OCI-LY7 (cell line): ENCODE measurements around the gene TNFSF4. TPM values are rescaled to one million over a fixed set of nuclear protein-coding genes. Genes with fewer than 3 reads are reported as not detected.

Experiments used
- BruUV-seq: library from RNA; stranded (reverse); fragments of 400-500 nt; replicated peaks from 2 replicates; lab custom pipeline; 2021; lab: Mats Ljungman, UMichigan
- CTCF ChIA-PET: fragments of 300-600 bp; sonication (Branson Sonifier 250); formaldehyde crosslinking; loops from one replicate; lab custom pipeline; 2022; ENCODE audit warnings: antibody characterized with exemption; ENCODE audit not compliant: unreplicated experiment; lab: Charles Lee
- POLR2A ChIA-PET: fragments of 300-600 bp; sonication (Branson Sonifier 250); formaldehyde crosslinking; loops from one replicate; lab custom pipeline; 2022; ENCODE audit warnings: antibody characterized with exemption; lab: Charles Lee
- DNase-seq: peaks from one replicate; pipeline ENCODE4 v3.0.0-alpha.2; 2015; ENCODE audit warnings: low spot score
- H2AFZ ChIP-seq: fragments of 200-600 bp; sonication (generic), shearing (Covaris generic); 2 replicates; pipeline ENCODE4 v1.6.1; 2014; ENCODE audit warnings: mild to moderate bottlenecking, antibody characterized with exemption, low read length, moderate library complexity
- H3K27ac ChIP-seq: fragments of 200-600 bp; sonication (generic); 2 replicates; pipeline ENCODE4 v1.5.1; 2014; ENCODE audit warnings: mixed run types, low read depth, mild to moderate bottlenecking, moderate library complexity, low read length, inconsistent platforms; ENCODE audit not compliant: poor library complexity, severe bottlenecking
- H3K36me3 ChIP-seq: fragments of 200-600 bp; sonication (generic); 2 replicates; pipeline ENCODE4 v1.6.1; 2014; ENCODE audit warnings: mild to moderate bottlenecking, antibody characterized with exemption, low read length, moderate library complexity, mixed read lengths; ENCODE audit not compliant: insufficient read depth
- H3K4me1 ChIP-seq: fragments of 200-600 bp; sonication (generic); 2 replicates; pipeline ENCODE4 v1.5.1; 2014; ENCODE audit warnings: mild to moderate bottlenecking, low read length; ENCODE audit not compliant: insufficient read depth, poor library complexity, severe bottlenecking
- H3K4me2 ChIP-seq: fragments of 200-600 bp; sonication (generic); 2 replicates; pipeline ENCODE4 v1.6.1; 2014; ENCODE audit warnings: mild to moderate bottlenecking, low read length
- H3K4me3 ChIP-seq: fragments of 200-600 bp; sonication (generic); 2 replicates; pipeline ENCODE4 v1.5.1; 2014; ENCODE audit warnings: mild to moderate bottlenecking, low read depth, low read length; ENCODE audit not compliant: poor library complexity, severe bottlenecking
- H3K79me2 ChIP-seq: fragments of 200-600 bp; sonication (generic); 2 replicates; pipeline ENCODE4 v1.6.1; 2016; ENCODE audit warnings: low read depth, mild to moderate bottlenecking, low read length, moderate library complexity, mixed read lengths; ENCODE audit not compliant: insufficient read depth
- H3K9me2 ChIP-seq: fragments of 200-600 bp; sonication (generic); 2 replicates; pipeline ENCODE4 v1.6.1; 2016; ENCODE audit warnings: mild to moderate bottlenecking, low read length, mixed read lengths; ENCODE audit not compliant: insufficient read depth
- H3K9me3 ChIP-seq: fragments of 200-600 bp; sonication (generic); 2 replicates; pipeline ENCODE4 v1.6.1; 2014; ENCODE audit warnings: mild to moderate bottlenecking, mixed run types, low read length, mixed read lengths
- H4K20me1 ChIP-seq: fragments of 200-600 bp; sonication (generic); 2 replicates; pipeline ENCODE4 v1.6.1; 2014; ENCODE audit warnings: mild to moderate bottlenecking, antibody characterized with exemption, low read length, moderate library complexity, mixed read lengths; ENCODE audit not compliant: insufficient read depth
- CTCF ChIP-seq: fragments of 200-600 bp; sonication (generic); conservative IDR thresholded peaks from 2 replicates; pipeline ENCODE4 v1.5.1; 2014; ENCODE audit warnings: mild to moderate bottlenecking, antibody characterized with exemption, low read length, moderate library complexity, mixed read lengths
- EZH2phosphoT487 ChIP-seq: fragments of 200-600 bp; sonication (generic); IDR thresholded peaks from 2 replicates; pipeline ENCODE4 v1.6.1; 2018; ENCODE audit warnings: low read depth, borderline replicate concordance, mild to moderate bottlenecking, mixed run types, antibody characterized with exemption, low read length, moderate library complexity, mixed read lengths
- intact Hi-C: fragments of 100-400 bp; cut with micrococcal nuclease; formaldehyde crosslinking; loops from one replicate; pipeline ENCODE4 v1.10.0; 2022; ENCODE audit not compliant: unreplicated experiment
- total RNA-seq, 2 experiments: library from RNA; depleted of rRNA in 1 of 2; stranded (reverse); fragments of >200 nt in 1 of 2; shearing (Covaris generic) in 1 of 2; gene quantifications; 2 replicates each; pipeline ENCODE4 v1.2.3, GENCODE V29; 2014 to 2022

TNFSF4 gene
- total RNA-seq, 2 experiments from 2014 or later, result 0.53 to 0.63 TPM

DNA sequence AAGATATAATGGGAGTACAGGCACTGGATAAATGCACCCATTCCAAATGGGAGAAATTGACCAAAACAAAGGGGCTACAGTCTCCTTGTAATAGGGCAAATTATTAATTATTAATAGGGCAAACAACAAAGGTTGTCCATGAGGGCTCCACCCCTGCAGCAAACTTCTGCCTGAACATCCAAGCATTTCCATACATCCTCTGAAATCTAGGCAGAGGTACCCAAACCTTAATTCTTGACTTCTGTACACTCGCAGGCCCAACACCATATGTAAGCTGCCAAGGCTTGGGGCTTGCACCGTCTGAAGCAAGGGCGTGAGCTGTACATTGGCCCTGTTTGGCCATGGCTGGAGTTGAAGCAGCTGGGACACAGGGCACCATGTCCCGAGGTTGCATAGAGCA lies 33.7 kb downstream of the TNFSF4 start:
- Histone ChIP-seq H3K4me1 (no peaks in the 10 kb centered on the region), H3K9me3 (peaks cover 14% of the 10 kb centered on the region; the same call in 1 of the 2 replicates), H3K9me2 (no peaks in the 10 kb centered on the region), H3K4me2 (no peak overlapping the region), H3K79me2 (no peaks in the 10 kb centered on the region), H2AFZ (no peak overlapping the region), H4K20me1 (no peaks in the 10 kb centered on the region), H3K36me3 (no peaks in the 10 kb centered on the region), H3K4me3 (no peak overlapping the region), H3K27ac (no peak overlapping the region)
- ChIA-PET CTCF (no interaction called here), POLR2A (no interaction called here)
- TF ChIP-seq EZH2phosphoT487 (no peak), CTCF (no peak)
- DNase-seq, result no peak
- BruUV-seq, result no TSS peak
- intact Hi-C loops, result no loop called here

- H2AFZ ChIP-seq, result no peak overlapping the region
- H3K4me2 ChIP-seq, result no peak overlapping the region
- H3K9me2 ChIP-seq, result no peaks in the 10 kb centered on the region
- H3K9me3 ChIP-seq, result peaks cover 14% of the 10 kb centered on the region; the same call in 1 of the 2 replicates
- BruUV-seq, result no TSS peak
- ChIA-PET POLR2A (no interaction called here), CTCF (no interaction called here)
- no peak for DNase-seq
- no peak overlapping the region for H3K4me3 ChIP-seq
- no peak for TF ChIP-seq EZH2phosphoT487
- TF ChIP-seq CTCF, result no peak
- intact Hi-C loops, result no loop called here
- H3K79me2 ChIP-seq, result no peaks in the 10 kb centered on the region
- no peaks in the 10 kb centered on the region for H4K20me1 ChIP-seq
- H3K36me3 ChIP-seq, result no peaks in the 10 kb centered on the region
- no peak overlapping the region for H3K27ac ChIP-seq
- H3K4me1 ChIP-seq, result no peaks in the 10 kb centered on the region
Measured at GRCh38 chr1:173171152-173171551, 36.0 kb downstream of the TNFSF4 start.

DNA sequence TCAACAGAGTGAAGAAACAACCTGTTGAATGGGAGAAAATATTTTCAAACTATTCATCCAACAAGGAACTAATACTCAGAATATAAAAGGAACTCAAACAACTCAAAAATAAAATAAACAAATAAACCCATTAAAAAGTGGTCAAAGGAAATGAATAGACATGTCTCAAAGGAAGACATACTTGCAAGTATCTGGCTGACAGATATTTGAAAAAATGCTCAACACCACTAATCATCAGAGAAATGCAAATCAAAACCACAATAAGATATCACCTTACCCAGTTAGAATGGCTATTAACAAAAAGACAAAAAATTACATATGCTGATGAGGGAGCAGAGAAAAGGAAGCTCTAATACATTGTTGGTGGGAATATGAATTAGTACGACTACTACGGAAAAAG lies 38.2 kb downstream of the TNFSF4 start:
- H3K9me3 ChIP-seq, result peaks cover 14% of the 10 kb centered on the region; the same call in 1 of the 2 replicates
- TF ChIP-seq EZH2phosphoT487, result no peak
- TF ChIP-seq CTCF, result no peak
- no peaks in the 10 kb centered on the region for H3K36me3 ChIP-seq
- no peak overlapping the region for H3K4me3 ChIP-seq
- intact Hi-C loops, result no loop called here
- no peaks in the 10 kb centered on the region for H3K9me2 ChIP-seq
- H3K79me2 ChIP-seq, result no peaks in the 10 kb centered on the region
- no peaks in the 10 kb centered on the region for H3K4me1 ChIP-seq
- no peaks in the 10 kb centered on the region for H4K20me1 ChIP-seq
- BruUV-seq, result no TSS peak
- H3K4me2 ChIP-seq, result no peak overlapping the region
- H2AFZ ChIP-seq, result no peak overlapping the region
- no peak overlapping the region for H3K27ac ChIP-seq
- CTCF ChIA-PET, result no interaction called here
- POLR2A ChIA-PET, result no interaction called here
- no peak for DNase-seq
